ENCODE measurements around the gene SLC4A2. TPM values are rescaled to one million over a fixed set of nuclear protein-coding genes. Genes with fewer than 3 reads are reported as not detected.

Gene SLC4A2
- total RNA-seq, 1 experiment from 2014 or later, result 132 TPM

DNA sequence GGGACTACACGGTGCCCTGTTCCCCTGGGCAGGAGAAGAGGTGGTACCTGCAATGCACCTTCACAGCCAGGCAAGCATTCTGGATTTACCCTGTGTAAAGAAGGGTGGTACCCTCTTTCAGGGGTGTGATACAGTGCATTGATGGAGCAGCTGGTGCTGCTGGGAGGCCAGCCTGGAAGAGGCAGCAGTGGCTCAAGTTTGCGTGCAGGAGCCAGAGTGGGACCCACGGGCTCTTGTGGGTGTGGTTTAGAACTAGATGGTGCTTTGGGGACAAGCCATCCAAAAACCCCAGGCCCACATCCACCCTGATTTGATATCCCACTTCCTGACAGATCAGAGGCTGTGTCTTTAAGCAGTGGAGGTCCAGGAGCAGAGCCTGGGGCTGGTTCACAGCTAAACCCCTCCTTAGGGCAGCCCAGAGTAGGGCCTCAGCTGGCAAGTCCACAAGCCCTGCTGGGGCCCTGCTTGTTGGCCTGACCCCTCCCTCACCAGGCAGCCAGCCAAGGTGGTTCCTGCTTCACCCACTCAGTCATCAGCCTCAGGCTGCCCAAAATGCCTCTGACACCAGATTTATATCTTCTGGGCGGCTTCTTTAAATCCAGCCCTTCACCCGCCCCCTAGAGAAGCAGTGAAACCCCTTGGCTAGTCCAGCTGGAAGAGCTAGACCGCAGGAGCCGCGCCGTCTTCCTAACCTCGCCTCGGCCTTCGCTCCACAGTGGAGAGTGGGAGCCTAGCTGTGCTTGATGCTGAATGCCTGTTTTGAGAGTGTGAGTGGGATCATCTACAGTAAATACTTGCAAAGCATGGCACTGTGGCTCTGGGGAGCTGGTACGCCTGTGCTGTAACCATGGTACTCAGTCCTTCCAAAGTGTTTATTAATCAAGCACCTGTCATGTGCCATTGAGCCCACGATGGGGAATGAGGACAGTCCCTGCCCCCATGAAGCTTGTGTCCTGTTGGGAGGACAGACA, 12.5 kb upstream of the SLC4A2 start:
- Histone ChIP-seq H3K4me1 (peaks cover 51% of the 10 kb centered on the region), H3K27ac (peak overlapping the region; percentile 5; the same call in 1 of the 2 replicates), H3K27me3 (no peaks in the 10 kb centered on the region), H3K36me3 (no peaks in the 10 kb centered on the region), H3K4me3 (no peak overlapping the region), H3K9me3 (replicated peaks) (no peaks in the 10 kb centered on the region)
- peak; percentile 93 to 95 for DNase-seq

DNA sequence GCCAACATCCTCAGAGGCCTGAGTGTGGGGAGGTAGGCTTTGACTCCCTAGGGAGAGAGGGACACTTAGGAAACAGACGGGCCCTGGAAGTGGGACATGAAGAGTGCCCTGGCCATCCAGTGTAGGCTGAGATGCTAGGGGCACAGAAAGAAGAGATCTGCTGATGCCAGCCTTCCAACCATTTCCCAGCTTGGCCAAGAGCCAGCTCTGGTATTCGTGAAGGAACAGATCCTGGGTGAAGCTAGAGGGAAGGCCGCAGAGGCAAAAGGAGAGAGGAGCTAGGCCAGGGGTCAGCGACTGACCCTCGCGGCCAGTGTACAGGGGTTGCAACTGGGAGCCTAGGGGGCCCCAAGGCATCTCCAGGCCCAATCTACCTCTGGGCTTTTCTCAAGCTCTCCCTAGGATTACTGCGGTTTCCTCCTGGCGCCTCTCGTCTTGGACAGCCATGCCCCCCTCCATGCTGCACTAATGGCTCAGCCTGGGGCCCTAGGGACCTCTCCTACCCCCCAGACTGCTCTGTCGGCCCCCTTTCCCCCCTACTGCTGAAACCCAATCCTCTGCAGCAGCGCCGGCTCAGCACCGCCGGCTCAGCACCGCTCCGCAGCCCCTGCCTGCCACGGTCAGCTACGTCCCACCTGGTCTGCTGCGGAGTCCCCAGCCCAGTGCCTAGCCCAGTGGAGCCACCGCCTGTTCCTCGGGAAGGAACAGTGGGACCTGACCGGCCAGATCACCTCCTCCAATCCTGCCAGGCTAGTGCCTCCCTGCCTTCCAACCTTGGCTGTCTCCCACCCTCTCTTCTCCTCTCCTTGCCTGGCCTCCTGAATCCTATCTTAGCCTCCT, 11.2 kb upstream of the SLC4A2 start, which contains the start of gene ASIC3:
TSS of gene ASIC3 (plus strand) at position 556 of the 840 bp plus-strand sequence. CDS start 355 bp downstream, outside the sequence.
- Histone ChIP-seq H3K4me1 (peaks cover 51% of the 10 kb centered on the region), H3K27me3 (no peaks in the 10 kb centered on the region), H3K36me3 (no peaks in the 10 kb centered on the region), H3K4me3 (peak within 1 kb of the TSS; percentile 6; the same call in 1 of the 2 replicates), H3K9me3 (replicated peaks) (no peaks in the 10 kb centered on the region), H3K27ac (peak within 1 kb of the TSS; percentile 10; the same call in 1 of the 2 replicates)
- DNase-seq, result peak; percentile 81 to 87

DNA sequence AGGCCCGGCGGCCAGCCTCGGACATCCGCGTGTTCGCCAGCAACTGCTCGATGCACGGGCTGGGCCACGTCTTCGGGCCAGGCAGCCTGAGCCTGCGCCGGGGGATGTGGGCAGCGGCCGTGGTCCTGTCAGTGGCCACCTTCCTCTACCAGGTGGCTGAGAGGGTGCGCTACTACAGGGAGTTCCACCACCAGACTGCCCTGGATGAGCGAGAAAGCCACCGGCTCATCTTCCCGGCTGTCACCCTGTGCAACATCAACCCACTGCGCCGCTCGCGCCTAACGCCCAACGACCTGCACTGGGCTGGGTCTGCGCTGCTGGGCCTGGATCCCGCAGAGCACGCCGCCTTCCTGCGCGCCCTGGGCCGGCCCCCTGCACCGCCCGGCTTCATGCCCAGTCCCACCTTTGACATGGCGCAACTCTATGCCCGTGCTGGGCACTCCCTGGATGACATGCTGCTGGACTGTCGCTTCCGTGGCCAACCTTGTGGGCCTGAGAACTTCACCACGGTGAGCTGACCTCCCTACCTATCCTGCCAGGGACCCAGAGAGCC, 10.4 kb upstream of the SLC4A2 start:
- H3K27ac ChIP-seq, result peak overlapping the region; percentile 10; the same call in 1 of the 2 replicates
- DNase-seq, result no peak
- no peaks in the 10 kb centered on the region for H3K27me3 ChIP-seq
- H3K36me3 ChIP-seq, result no peaks in the 10 kb centered on the region
- H3K4me3 ChIP-seq, result 0 out of 2 replicates have a peak overlapping the region, but pooled peaks have one; percentile 6
- H3K9me3 ChIP-seq (replicated peaks), result no peaks in the 10 kb centered on the region
- H3K4me1 ChIP-seq, result peaks cover 51% of the 10 kb centered on the region

DNA sequence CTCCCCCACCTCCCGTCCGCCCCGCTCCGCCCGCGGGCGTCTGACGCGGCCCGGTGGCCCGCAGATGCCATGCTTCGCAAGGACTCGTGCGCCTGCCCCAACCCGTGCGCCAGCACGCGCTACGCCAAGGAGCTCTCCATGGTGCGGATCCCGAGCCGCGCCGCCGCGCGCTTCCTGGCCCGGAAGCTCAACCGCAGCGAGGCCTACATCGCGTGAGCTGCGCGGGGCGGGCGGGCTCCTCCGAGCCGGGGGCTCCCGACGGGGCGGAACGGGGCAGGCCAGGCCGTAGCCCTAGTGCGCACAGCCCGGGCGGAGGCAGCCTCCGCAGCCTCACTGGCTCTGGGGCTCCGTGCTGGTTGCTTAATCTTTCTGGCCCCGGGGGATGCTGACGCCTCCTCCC, 8.3 kb upstream of the SLC4A2 start:
- Histone ChIP-seq H3K27ac (no peak overlapping the region), H3K27me3 (no peaks in the 10 kb centered on the region), H3K4me3 (no peak overlapping the region), H3K9me3 (replicated peaks) (no peaks in the 10 kb centered on the region), H3K36me3 (no peaks in the 10 kb centered on the region), H3K4me1 (peaks cover 36% of the 10 kb centered on the region)
- no peak for DNase-seq

DNA sequence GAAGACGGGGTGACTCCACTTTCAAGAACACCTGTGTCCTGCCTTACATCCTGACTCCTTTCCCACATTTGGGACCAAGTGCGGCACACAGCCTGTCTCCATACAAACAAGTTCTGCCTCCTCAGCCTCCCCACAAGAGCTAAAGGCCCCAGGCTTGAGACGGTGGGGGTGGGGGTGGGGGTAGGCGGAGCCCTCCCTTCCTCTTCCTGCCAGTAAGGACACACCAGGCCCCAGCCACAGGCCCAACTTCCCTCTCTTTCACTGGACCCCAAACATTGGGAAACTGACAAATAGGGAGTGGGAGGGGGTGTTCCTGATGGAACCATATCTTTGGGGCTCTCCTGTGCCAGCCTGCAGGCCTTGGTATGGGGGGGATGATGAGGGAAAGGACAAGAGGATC, 6.3 kb upstream of the SLC4A2 start:
- no peaks in the 10 kb centered on the region for H3K36me3 ChIP-seq
- H3K4me3 ChIP-seq, result no peak overlapping the region
- H3K27me3 ChIP-seq, result no peaks in the 10 kb centered on the region
- no peak for DNase-seq
- H3K27ac ChIP-seq, result no peak overlapping the region
- H3K9me3 ChIP-seq (replicated peaks), result no peaks in the 10 kb centered on the region
- peaks cover 18% of the 10 kb centered on the region for H3K4me1 ChIP-seq

DNA sequence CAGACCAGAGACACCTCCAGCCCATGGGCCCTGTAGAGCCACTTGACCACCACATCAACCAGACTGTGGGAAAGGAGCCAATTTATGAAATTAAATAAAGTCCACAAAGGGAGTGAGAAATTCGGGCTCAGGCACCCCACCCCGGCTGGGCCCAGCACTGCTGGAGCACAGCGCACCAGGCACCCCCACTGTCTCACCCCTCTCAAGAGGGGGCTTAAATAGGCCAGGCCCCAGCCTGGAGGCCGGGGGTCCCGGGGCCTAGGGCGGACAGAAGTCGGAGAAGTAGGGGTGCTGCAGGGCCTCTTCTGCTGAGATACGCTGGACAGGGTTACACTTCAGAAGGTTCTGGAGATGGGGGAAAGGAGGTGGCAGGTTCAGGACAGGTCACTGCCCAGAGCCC, 5.6 kb upstream of the SLC4A2 start:
- Histone ChIP-seq H3K4me3 (no peak overlapping the region), H3K9me3 (replicated peaks) (no peaks in the 10 kb centered on the region), H3K27me3 (no peaks in the 10 kb centered on the region), H3K4me1 (peaks cover 11% of the 10 kb centered on the region; the same call in 1 of the 2 replicates), H3K36me3 (no peaks in the 10 kb centered on the region), H3K27ac (no peak overlapping the region)
- DNase-seq, result no peak

DNA sequence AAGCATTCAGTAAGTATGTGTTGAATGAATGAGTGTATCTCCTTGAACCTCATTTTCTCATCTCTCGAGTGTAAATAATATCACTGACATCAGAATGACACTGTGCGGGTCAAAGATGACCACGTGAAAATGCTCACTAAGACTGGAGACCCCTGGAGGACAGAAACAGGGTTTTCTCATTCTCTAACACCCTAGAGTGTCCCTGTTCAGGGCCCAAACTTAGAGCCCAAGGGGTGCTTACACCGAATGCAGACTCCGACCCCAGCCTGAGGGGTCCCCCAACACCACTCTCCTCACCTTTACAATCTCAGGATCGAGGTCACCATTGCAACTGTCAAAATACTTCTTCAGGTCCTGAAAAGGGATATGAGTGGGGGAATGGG, 3.1 kb upstream of the SLC4A2 start:
- H3K4me1 ChIP-seq, result peaks cover 5% of the 10 kb centered on the region; the same call in 1 of the 2 replicates
- no peaks in the 10 kb centered on the region for H3K9me3 ChIP-seq (replicated peaks)
- no peak overlapping the region for H3K4me3 ChIP-seq
- no peaks in the 10 kb centered on the region for H3K27me3 ChIP-seq
- H3K36me3 ChIP-seq, result no peaks in the 10 kb centered on the region
- DNase-seq, result no peak
- no peak overlapping the region for H3K27ac ChIP-seq

DNA sequence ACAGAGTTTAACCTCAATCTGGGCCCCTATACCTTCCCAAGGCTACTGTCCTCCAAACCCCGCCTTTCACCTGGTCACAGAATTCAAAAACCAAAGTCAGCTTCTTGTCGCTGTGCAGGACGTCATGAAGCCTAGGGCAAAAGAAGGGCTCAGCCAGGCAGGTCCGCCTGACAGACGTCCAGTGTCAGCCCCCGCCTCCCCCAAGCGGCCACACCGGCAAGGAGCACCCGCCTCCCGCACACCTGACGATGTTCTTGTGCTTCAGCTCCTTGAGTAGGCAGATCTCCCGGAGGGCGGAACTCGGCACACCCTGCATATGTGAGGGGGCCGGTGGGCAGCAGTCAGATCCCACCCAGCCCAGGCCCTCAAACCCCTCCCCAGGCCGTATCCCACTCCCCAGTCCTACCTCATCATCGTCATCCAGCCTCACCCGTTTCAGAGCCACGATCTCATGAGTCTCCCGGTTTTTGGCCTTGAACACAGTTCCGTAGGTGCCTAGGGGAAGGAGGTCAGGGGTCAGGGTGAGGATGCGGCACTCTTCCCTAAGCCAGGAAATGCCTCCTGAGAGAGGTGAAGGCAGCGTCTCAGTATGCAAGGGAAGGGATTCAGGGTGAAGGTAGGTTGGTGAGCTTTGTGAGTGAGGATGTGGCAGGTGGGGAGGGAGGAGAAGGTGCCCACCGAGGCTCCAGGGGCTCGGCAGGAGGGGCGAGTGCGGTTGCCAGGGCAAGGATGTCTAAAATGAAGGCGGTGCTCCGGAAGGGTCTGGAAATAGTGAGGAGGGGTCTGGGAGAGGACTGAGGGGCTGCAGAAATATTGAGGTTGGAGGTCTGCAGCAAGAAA, 2.5 kb upstream of the SLC4A2 start:
- Histone ChIP-seq H3K4me3 (peak overlapping the region; percentile 68), H3K27me3 (no peaks in the 10 kb centered on the region), H3K9me3 (replicated peaks) (no peaks in the 10 kb centered on the region), H3K27ac (no peak overlapping the region; the same call in 1 of the 2 replicates), H3K36me3 (no peaks in the 10 kb centered on the region), H3K4me1 (peaks cover 5% of the 10 kb centered on the region; the same call in 1 of the 2 replicates)
- no peak for DNase-seq

DNA sequence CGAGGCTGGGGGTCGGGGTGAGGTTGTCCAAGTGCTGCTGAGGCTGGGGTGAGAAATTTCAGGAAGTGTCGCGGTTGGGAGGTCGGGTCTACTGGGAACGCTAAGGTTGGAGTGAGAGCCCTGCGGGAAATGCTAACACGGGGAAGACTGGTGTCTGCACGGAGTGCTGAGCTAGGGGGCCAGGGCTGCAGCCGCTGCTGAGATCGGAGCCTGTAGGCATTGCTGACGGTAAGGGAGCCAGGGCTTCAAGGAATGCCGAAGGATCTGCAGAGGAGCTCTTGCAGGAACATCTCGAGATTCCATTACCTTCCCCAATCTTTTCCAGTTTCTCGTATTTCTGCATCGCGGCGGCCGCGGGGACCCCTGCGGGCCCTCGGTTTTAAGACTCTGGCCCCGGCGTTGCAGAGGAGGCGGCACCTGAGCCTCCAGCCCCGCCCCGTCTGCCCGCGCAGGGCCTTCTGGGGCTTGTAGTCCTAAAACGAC, 1.8 kb upstream of the SLC4A2 start, which contains the start of gene CDK5:
TSS of gene CDK5 (minus strand) at position 392 of the 483 bp plus-strand sequence. CDS start at position 343, 49 bp downstream.
- H3K36me3 ChIP-seq, result no peaks in the 10 kb centered on the region
- H3K4me1 ChIP-seq, result peaks cover 5% of the 10 kb centered on the region; the same call in 1 of the 2 replicates
- H3K27ac ChIP-seq, result peak within 1 kb of the TSS; percentile 96
- H3K27me3 ChIP-seq, result no peaks in the 10 kb centered on the region
- H3K9me3 ChIP-seq (replicated peaks), result no peaks in the 10 kb centered on the region
- H3K4me3 ChIP-seq, result peak within 1 kb of the TSS; percentile 68
- DNase-seq, result peak in 1 of 2 experiments; percentile 71

DNA sequence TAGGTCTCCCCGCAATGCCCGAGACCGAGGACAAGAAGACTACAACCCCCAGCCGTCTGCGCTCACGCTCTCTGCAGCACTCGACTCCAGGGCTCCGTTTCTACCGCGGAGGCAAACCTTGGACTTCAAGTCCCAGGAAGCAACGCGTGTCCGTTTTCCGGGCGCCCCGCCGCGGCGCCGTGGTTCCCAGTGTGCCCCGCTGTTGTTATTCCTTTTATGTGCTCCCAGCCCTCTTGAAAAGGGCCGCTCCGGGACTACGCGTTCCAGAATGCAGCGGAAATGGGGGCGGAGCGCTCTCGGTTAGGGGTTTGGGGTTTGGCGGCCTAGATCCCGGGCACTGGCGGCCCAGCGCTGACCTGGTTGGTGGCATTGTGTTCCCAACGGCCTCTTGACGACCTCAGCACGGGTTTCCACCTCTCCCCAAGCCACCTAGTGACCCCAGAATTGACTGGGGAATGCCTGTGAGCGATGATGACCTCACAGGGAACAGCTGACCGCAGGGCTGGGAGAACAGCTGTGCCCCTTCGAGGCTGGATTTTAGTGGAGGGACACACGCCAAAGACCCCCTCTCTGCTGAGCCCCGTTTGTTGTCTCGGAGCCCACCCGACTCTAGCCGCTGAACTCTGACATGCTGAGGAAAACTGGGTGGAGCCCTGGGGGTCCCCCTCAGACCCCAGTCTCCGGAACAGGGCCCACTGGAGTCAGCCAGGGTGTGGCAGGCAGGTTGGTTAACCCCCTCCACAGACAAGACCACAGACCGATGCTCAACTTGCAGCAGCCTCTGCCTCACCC, 1.2 kb upstream of the SLC4A2 start:
- Histone ChIP-seq H3K36me3 (no peaks in the 10 kb centered on the region), H3K27ac (peak overlapping the region; percentile 96), H3K27me3 (no peaks in the 10 kb centered on the region), H3K9me3 (replicated peaks) (no peaks in the 10 kb centered on the region), H3K4me1 (peaks cover 5% of the 10 kb centered on the region; the same call in 1 of the 2 replicates), H3K4me3 (peak overlapping the region; percentile 68)
- DNase-seq, result peak; percentile 99 to 100

DNA sequence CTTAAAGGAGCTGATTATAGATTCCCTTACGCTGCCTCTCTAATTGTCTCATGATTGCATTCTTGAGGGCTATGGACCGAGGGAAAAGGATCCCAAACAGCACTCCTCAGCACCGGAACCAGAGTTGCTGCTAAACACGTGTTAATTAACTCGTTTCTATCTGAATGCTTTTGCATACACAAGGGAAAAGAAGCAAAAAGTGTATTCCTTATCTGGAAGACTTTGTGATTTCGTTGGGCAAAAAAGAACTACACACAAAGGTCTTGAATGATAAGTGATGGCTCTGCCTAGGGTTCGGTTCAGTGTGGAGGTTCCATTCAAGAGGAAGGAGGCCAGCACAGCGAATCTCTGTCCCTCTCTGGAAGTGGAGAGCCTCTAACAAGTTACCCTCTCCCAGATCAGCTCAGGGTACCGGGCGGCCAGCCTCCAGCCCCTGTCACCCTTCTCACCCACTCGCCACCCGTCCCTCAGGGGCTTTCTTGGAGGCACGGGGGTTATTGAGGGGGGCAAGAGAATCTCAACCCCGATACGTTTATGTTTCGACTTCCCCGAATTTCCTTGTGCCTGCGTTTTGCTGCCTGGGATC, 515 bp upstream of the SLC4A2 start:
- Histone ChIP-seq H3K27ac (peak overlapping the region; percentile 96), H3K27me3 (no peaks in the 10 kb centered on the region), H3K4me1 (peaks cover 5% of the 10 kb centered on the region; the same call in 1 of the 2 replicates), H3K4me3 (peak overlapping the region; percentile 68), H3K9me3 (replicated peaks) (no peaks in the 10 kb centered on the region), H3K36me3 (peaks cover 2% of the 10 kb centered on the region; the same call in 1 of the 2 replicates)
- peak in 1 of 2 experiments; percentile 57 for DNase-seq

DNA sequence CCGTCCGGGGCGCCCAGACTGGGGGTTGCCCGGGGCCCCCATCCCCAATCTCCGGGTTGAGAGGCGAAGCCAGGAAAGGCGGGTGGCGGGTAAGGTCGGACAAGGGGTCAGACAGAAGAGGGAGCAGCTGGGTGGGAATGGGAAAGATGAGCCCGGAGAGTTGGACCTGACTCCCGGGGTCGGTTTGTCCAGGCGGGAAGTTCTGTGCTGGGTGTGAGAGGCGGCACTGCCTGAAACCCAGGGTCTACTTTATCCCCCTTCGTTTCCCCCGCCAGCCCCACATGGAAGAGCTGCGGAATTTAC, 675 bp downstream of the SLC4A2 start:
- Histone ChIP-seq H3K27ac (peak overlapping the region; percentile 96), H3K4me3 (peak overlapping the region; percentile 68), H3K36me3 (peaks cover 9% of the 10 kb centered on the region), H3K27me3 (no peaks in the 10 kb centered on the region), H3K4me1 (peaks cover 5% of the 10 kb centered on the region; the same call in 1 of the 2 replicates), H3K9me3 (replicated peaks) (no peaks in the 10 kb centered on the region)
- DNase-seq, result no peak

Data from SJCRH30 (cell line).